ENCODE measurements around the gene ETV6.

GRCh38 chr12:11847539-11847938 is 198.1 kb downstream of the ETV6 start:
- TF ChIP-seq, protein P1, sequence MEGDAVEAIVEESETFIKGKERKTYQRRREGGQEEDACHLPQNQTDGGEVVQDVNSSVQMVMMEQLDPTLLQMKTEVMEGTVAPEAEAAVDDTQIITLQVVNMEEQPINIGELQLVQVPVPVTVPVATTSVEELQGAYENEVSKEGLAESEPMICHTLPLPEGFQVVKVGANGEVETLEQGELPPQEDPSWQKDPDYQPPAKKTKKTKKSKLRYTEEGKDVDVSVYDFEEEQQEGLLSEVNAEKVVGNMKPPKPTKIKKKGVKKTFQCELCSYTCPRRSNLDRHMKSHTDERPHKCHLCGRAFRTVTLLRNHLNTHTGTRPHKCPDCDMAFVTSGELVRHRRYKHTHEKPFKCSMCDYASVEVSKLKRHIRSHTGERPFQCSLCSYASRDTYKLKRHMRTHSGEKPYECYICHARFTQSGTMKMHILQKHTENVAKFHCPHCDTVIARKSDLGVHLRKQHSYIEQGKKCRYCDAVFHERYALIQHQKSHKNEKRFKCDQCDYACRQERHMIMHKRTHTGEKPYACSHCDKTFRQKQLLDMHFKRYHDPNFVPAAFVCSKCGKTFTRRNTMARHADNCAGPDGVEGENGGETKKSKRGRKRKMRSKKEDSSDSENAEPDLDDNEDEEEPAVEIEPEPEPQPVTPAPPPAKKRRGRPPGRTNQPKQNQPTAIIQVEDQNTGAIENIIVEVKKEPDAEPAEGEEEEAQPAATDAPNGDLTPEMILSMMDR (IDR thresholded peaks at IDR 0.05): no peak
- no peak for TF ChIP-seq POLR2A (IDR thresholded peaks at IDR 0.05)

Data from lower leg skin (tissue), 3 donors.